A673 (cell line): Measurements from ENCODE around the gene WDR27.

Source experiments
- CTCF ChIP-seq: fragments of 300-800, 200-600 bp; sonication (generic); conservative IDR thresholded peaks from 2 replicates; pipeline ENCODE4 v1.5.1; 2017; ENCODE audit warnings: low read depth, mild to moderate bottlenecking, antibody characterized with exemption, low read length, moderate library complexity, mixed read lengths
- EZH2 ChIP-seq: fragments of 200-600 bp; sonication (generic); IDR thresholded peaks from 2 replicates; pipeline ENCODE4 v1.6.1; 2017; ENCODE audit warnings: borderline replicate concordance, low read depth, mild to moderate bottlenecking, mixed read lengths, antibody characterized with exemption, low read length; ENCODE audit not compliant: poor library complexity, severe bottlenecking

GRCh38 chr6:169652896-169653295 lies 48.9 kb downstream of the WDR27 start:
- TF ChIP-seq CTCF: no peak
- TF ChIP-seq EZH2: no peak
